Fibroblast of pulmonary artery (primary cell): Measurements from ENCODE around the gene CACYBP.

Source experiments
- DNase-seq: peaks from one replicate; pipeline ENCODE4 v3.0.0-alpha.2; 2010; ENCODE audit warnings: low read depth
- H3K4me3 ChIP-seq: replicated peaks from 2 replicates; pipeline ENCODE4 v1.5.1; 2011; ENCODE audit warnings: low read depth, mild to moderate bottlenecking, control low read depth, low read length, moderate library complexity
- TF ChIP-seq, protein P1 (sequence below): IDR thresholded peaks from 2 replicates; pipeline ENCODE4 v1.5.1; 2011; ENCODE audit warnings: mild to moderate bottlenecking, control low read depth, low read length, inconsistent platforms; ENCODE audit errors: missing control alignments

CACYBP gene

DNA sequence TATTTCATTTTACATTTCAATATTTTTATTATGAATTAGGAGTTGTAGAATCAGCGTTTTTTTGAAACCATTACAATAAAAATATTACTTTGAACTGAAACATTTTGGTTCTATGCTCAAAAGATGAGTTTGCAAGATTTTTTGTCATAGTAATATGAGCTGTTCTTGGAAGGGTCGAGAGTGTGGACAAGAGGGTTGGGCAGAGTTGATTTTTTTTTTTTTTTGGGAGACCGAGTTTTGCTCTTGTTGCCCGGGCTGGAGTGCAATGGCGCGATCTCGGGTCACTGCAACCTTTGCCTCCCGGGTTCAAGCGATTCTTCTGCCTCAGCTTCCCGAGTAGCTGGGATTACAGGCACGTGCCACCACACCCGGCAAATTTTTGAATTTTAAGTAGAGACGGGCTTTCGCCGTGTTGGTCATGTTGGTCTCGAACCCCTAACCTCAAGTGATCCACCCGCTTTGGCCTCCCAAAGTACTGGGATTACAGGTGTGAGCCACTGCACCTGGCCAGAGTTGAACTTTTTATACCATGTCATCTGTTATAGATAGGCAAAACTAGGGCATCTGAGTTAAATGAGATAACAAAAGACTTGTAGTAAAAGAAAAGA is 3.3 kb downstream of the CACYBP start:
- TF ChIP-seq, protein P1, sequence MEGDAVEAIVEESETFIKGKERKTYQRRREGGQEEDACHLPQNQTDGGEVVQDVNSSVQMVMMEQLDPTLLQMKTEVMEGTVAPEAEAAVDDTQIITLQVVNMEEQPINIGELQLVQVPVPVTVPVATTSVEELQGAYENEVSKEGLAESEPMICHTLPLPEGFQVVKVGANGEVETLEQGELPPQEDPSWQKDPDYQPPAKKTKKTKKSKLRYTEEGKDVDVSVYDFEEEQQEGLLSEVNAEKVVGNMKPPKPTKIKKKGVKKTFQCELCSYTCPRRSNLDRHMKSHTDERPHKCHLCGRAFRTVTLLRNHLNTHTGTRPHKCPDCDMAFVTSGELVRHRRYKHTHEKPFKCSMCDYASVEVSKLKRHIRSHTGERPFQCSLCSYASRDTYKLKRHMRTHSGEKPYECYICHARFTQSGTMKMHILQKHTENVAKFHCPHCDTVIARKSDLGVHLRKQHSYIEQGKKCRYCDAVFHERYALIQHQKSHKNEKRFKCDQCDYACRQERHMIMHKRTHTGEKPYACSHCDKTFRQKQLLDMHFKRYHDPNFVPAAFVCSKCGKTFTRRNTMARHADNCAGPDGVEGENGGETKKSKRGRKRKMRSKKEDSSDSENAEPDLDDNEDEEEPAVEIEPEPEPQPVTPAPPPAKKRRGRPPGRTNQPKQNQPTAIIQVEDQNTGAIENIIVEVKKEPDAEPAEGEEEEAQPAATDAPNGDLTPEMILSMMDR: no peak
- H3K4me3 ChIP-seq: no peak overlapping the region
- no peak for DNase-seq

DNA sequence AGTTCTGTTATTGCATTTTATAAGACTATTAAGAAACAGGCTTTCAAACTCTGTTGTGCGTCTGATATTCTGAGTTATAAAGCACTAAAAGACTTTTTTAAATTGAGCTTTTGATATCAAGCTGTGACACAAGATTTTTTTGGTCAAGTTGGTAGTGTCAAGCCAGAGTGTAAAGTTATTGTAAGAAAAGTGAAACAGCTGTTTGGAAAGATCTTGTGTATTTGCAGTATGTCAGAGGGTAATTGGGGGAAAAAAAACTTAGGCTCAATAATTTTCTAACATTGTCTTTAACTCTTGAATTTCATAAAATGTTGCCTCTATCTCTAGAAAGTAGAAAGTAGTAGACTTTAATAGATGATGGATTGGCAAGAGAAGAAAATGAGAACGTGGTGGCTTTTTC is 3.8 kb downstream of the CACYBP start:
- TF ChIP-seq, protein P1: no peak

DNA sequence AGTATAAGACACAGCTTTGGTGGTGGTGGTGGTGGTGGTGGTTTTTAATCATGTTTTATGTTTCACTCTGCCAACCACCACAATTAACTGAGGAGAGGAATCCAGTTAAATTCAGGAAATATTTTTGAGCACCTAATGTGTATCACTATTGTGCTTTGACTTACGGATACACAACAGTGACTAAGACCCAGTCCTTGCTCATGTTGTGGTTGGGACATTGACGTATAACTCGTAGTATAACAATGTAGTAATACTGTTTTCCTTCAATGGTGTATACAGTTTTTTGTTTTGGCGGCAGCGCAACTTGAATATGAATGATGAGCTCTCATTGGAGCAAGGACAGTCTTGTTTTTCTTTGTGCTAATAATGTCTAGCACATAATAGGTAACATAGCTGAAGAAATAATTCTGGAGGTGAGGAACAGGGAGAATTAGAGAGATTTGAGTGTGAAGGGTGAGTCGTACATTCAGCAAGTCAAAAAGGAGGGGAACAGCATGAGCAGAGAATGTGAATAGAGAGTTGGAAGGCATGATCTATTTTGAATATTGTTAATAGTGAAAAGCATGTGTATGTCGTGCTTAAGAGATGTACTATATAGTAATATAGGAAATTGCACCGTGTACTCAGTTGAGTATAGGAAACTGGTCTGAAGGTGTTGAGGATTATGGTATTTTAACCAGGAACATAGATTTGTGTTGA is 5.5 kb downstream of the CACYBP start:
- no peak for DNase-seq
- TF ChIP-seq, protein P1: no peak
- H3K4me3 ChIP-seq: no peak overlapping the region

More for the DNA sequence above, 3.8 kb downstream of the CACYBP start:
- no peak overlapping the region for H3K4me3 ChIP-seq
- no peak for DNase-seq

DNA sequence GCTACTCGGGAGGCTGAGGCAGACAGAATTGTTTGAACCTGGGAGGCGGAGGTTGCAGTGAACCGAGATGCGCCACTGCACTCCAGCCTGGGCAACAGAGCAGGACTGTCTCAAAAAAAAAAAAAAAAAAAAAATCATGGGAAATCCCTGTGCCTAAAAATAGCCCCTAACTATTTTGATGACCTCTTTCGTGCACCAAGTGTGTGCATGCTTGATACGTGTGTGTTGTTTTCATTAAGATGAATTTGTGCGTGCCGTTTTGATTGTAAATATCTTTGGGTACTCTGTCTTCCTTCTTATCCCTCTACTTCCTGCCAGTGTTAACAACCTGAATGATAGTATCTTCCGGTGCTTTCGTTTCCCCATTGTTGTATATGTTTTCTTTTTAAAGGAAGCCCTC is 9.8 kb downstream of the CACYBP start:
- TF ChIP-seq, protein P1: no peak
- no peak overlapping the region for H3K4me3 ChIP-seq
- no peak for DNase-seq

DNA sequence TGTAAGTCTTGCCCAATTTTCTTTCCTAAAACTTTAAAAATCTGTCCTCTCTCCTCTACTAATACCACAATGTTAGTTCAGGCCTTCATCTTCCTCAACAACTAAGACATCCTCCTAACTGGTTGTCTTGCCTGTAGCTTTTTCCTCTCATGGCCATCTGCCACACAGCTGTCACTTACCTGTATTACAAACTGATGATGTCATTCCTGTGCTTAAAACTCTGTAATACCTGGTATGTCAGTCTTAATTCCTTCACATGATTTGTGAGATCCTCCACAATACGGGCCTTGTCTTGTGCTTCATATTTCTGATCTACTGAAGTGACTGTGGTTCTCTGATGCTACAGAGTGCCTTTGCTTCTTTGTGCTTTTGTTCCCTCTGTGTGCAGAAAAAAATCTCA is 13.7 kb downstream of the CACYBP start:
- no peak for DNase-seq
- H3K4me3 ChIP-seq: no peak overlapping the region
- TF ChIP-seq, protein P1: no peak

DNA sequence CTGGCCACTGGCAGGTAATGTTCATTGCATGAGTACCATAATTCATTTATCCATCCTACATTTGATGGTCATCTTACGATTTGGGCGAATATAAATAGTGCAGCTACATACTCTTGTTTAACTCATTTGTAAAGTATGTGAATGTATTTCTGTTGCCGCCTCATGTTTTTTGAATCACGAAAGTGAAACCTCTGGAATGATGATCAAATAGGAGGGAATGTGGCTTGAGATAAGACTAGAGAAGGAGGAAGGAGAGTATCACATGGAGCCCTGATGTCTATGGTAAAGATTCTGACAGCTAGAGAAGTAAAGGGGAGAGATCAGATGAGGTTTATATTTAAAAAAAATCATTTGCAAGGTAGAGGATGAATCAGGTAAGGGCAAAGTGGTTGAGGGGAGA is 15.5 kb downstream of the CACYBP start:
- H3K4me3 ChIP-seq: no peak overlapping the region
- peak; percentile 71 for DNase-seq
- TF ChIP-seq, protein P1: no peak

DNA sequence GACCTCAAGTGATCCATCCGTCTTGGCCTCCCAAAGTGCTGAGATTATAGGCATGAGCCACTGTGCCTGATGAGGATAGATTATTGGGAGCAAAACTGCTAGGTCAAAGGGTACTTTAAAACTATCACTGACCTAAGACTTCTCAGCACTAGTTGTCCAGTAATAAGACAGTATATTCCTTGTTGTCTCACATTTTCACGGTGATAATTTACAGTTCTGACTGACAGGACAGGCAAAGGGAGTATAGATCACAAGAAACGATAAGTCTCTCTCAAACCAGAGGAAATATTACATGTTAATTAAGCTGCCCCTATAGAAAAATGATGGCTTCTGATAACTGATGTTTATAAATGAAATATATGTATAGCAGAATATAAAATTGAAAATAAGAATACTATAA is 19.8 kb downstream of the CACYBP start:
- H3K4me3 ChIP-seq: no peak overlapping the region
- no peak for DNase-seq
- TF ChIP-seq, protein P1: no peak
